Ectodermal cell (in vitro differentiated cells): ENCODE measurements around the gene QPRT.
A peak's percentile ranks its signal among the peaks of the same experiment; 100 is the strongest.

ENCODE experiments used
- H3K27ac ChIP-seq: 2 replicates; pipeline ENCODE4 v1.7.0; 2013; ENCODE audit warnings: mild to moderate bottlenecking, low read depth, low read length; ENCODE audit not compliant: insufficient read depth, poor library complexity, severe bottlenecking
- H3K27me3 ChIP-seq: 2 replicates; pipeline ENCODE4 v1.7.0; 2013; ENCODE audit warnings: mild to moderate bottlenecking, low read length; ENCODE audit not compliant: insufficient read depth, control insufficient read depth, poor library complexity, severe bottlenecking
- H3K36me3 ChIP-seq: one replicate; pipeline ENCODE4 v1.7.0; 2013; ENCODE audit warnings: low read length; ENCODE audit not compliant: control insufficient read depth, insufficient read depth
- H3K4me1 ChIP-seq: one replicate; pipeline ENCODE4 v1.7.0; 2013; ENCODE audit warnings: low read length; ENCODE audit not compliant: control insufficient read depth, insufficient read depth
- H3K4me3 ChIP-seq: 2 replicates; pipeline ENCODE4 v1.7.0; 2013; ENCODE audit warnings: low read depth, low read length, control low read depth; ENCODE audit not compliant: insufficient read depth
- H3K9me3 ChIP-seq: 2 replicates; pipeline ENCODE4 v1.7.0; 2013; ENCODE audit warnings: mild to moderate bottlenecking, low read length, moderate library complexity; ENCODE audit not compliant: control insufficient read depth
- WGBS, 2 experiments: methylation state at CpG; one replicate each; pipeline ENCODE4 v1.1.7; 2013; ENCODE audit warnings: missing lambda C conversion rate in 2 of 2; 5-methylcytosine and 5-hydroxymethylcytosine counted together

The QPRT gene

DNA sequence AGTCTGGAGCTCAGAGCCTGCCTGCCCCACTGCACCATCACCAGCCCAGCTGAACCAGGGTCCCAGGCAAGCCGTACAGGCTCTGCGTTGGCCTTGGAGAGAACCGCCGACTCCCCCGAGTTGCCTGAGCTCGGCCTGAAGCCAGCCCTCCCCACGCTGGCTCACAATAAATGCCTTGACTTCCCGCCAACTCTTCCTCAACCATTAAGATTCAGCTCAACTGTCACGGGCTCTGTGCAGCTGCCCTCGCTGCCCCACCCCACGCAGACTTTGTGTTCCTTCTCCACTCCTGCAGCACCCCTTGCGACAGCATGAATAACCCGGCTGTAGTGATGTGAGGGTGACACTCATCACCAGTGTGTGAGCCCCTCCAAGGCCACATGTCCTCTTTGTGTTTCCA lies 4.8 kb upstream of the QPRT start:
- 82 to 83% methylated on average over 13 of the region's 13 CpGs for WGBS, 2 experiments
- Histone ChIP-seq H3K4me1 (peaks cover 4% of the 10 kb centered on the region), H3K36me3 (no peaks in the 10 kb centered on the region), H3K4me3 (no peak overlapping the region), H3K27me3 (no peaks in the 10 kb centered on the region), H3K27ac (no peak overlapping the region), H3K9me3 (no peaks in the 10 kb centered on the region)

- Histone ChIP-seq H3K27ac (no peak overlapping the region), H3K4me1 (peaks cover 4% of the 10 kb centered on the region), H3K27me3 (no peaks in the 10 kb centered on the region), H3K9me3 (no peaks in the 10 kb centered on the region), H3K36me3 (no peaks in the 10 kb centered on the region), H3K4me3 (no peak overlapping the region)
- WGBS, 2 experiments: 52 to 56% methylated on average over 3 of the region's 3 CpGs
These were observed 3.0 kb upstream of the QPRT start for GRCh38 chr16:29675811-29676643.

GRCh38 chr16:29676989-29677785 lies 1.8 kb upstream of the QPRT start:
- H3K4me1 ChIP-seq: peaks cover 4% of the 10 kb centered on the region
- no peak overlapping the region for H3K4me3 ChIP-seq
- no peaks in the 10 kb centered on the region for H3K36me3 ChIP-seq
- H3K9me3 ChIP-seq: no peaks in the 10 kb centered on the region
- 96% methylated on average over 23 of the region's 23 CpGs for WGBS, 2 experiments
- H3K27ac ChIP-seq: no peak overlapping the region
- H3K27me3 ChIP-seq: no peaks in the 10 kb centered on the region

DNA sequence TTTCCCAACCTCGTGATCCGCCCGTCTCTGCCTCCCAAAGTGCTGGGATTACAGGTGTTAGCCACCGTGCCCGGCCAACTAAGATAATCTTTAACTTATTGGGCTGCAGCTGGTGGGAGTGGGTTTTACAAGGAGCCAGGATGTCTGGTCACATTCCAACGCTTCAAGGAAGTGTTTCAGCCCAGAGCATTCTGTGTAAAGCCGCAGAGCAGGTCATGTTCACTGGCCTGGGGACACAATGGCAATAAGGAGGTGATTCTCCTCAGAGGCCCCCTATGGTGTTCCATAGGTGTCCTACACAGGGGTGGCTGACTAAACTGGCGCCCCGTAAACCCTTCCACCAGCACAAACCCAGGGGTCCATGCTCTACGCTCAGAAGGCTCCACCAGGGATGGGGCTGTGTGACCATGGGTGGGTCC lies 1.2 kb downstream of the QPRT start:
- peak overlapping the region; percentile 33 for H3K27ac ChIP-seq
- no peaks in the 10 kb centered on the region for H3K27me3 ChIP-seq
- H3K36me3 ChIP-seq: no peaks in the 10 kb centered on the region
- peaks cover 4% of the 10 kb centered on the region for H3K4me1 ChIP-seq
- WGBS, 2 experiments: 87 to 90% methylated on average over 10 of the region's 10 CpGs
- H3K9me3 ChIP-seq: no peaks in the 10 kb centered on the region
- H3K4me3 ChIP-seq: peak overlapping the region; percentile 54

DNA sequence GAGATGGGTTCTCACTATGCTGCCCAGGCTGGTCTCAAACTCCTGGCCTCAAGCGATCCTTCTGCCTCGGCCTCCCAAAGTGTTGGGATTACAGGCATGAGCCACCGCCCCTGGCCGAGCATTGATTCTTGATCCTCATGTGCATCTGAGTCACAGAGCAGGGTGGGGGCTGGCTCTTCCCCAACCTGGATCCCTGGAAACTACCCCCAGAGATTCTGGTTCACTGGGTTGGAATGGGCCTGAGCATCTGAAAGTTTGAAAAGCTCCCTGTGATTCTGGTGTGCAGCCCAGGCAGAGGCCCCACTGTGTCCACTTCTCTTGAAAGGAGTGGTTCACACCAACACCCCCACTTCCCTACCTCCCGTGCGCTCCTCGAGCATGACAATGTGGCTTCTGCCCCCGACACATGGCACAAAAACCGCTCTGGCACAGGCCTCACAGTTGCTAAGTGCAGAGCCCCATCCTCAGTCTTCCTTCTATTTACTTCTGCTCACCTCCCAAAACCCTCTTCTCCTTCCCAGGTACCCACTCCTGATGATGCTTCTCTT lies 4.6 kb downstream of the QPRT start:
- H3K9me3 ChIP-seq: no peaks in the 10 kb centered on the region
- H3K4me1 ChIP-seq: peaks cover 2% of the 10 kb centered on the region
- no peak overlapping the region for H3K4me3 ChIP-seq
- no peaks in the 10 kb centered on the region for H3K27me3 ChIP-seq
- peaks cover 4% of the 10 kb centered on the region for H3K36me3 ChIP-seq
- H3K27ac ChIP-seq: no peak overlapping the region
- 92 to 95% methylated on average over 9 of the region's 9 CpGs for WGBS, 2 experiments

GRCh38 chr16:29684679-29685078 lies 5.7 kb downstream of the QPRT start:
- 89 to 91% methylated on average over 10 of the region's 10 CpGs for WGBS, 2 experiments

DNA sequence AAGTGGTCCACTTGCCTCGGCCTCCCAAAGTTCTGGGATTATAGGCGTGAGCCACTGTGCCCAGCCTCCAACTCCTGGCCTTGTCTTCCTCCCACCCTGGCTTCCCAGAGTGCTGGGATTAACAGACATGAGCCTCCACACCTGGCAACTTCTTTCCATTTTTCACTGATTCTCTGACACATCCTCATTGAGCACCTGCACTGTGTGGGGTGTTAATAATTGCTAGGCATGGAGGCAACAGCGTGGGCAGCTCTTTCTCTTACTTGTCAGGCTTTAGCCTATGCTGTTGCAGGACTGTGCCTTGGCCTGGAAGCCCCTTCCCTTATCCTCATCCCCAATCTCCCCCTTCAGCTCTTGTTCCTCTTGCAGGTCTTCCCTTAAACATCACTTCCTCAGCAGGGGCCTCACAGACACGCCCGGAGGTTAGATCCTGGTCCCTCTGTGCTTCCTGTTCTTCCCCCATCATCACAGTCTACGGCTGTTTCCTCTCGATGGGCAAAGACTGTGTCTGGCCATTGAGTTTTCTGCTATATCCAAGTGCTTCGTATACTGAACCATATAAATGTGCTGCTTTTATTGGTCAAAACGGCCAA lies 7.9 kb downstream of the QPRT start:
- Histone ChIP-seq H3K9me3 (no peaks in the 10 kb centered on the region), H3K4me3 (no peak overlapping the region), H3K27me3 (no peaks in the 10 kb centered on the region), H3K36me3 (peaks cover 4% of the 10 kb centered on the region), H3K4me1 (no peaks in the 10 kb centered on the region), H3K27ac (no peak overlapping the region)
- 89 to 92% methylated on average over 9 of the region's 9 CpGs for WGBS, 2 experiments

More at GRCh38 chr16:29684679-29685078, 5.7 kb downstream of the QPRT start:
- Histone ChIP-seq H3K4me1 (no peaks in the 10 kb centered on the region), H3K4me3 (no peak overlapping the region), H3K27me3 (no peaks in the 10 kb centered on the region), H3K9me3 (no peaks in the 10 kb centered on the region), H3K36me3 (peaks cover 4% of the 10 kb centered on the region), H3K27ac (no peak overlapping the region)

GRCh38 chr16:29687755-29688154 lies 8.8 kb downstream of the QPRT start:
- no peaks in the 10 kb centered on the region for H3K4me1 ChIP-seq
- no peak overlapping the region for H3K4me3 ChIP-seq
- 80 to 93% methylated on average over 2 of the region's 2 CpGs for WGBS, 2 experiments
- H3K9me3 ChIP-seq: no peaks in the 10 kb centered on the region
- H3K36me3 ChIP-seq: peaks cover 4% of the 10 kb centered on the region
- H3K27me3 ChIP-seq: no peaks in the 10 kb centered on the region
- H3K27ac ChIP-seq: no peak overlapping the region

DNA sequence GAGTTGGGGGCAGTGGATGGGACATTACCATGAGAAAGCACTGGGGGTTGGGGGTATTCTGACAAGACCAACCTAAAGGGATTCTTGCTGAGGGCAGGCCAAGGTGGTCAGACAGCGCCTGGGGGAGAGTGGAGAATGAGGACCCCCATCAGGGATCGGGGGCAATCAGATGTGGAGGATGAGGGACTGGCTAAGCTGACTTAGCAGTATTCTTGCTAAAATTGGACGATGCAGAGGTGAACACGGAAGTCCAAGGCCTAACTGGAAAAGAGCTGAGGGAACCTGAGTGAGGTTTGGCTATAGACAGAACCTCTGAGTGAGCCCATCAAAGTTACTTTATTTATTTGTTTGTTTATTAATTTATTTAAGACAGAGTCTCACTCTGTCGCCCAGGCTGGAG lies 9.2 kb downstream of the QPRT start:
- no peak overlapping the region for H3K4me3 ChIP-seq
- WGBS, 2 experiments: 87 to 90% methylated on average over 5 of the region's 5 CpGs

More for the DNA sequence above, 9.2 kb downstream of the QPRT start:
- peaks cover 4% of the 10 kb centered on the region for H3K36me3 ChIP-seq
- no peaks in the 10 kb centered on the region for H3K4me1 ChIP-seq
- no peaks in the 10 kb centered on the region for H3K27me3 ChIP-seq
- no peaks in the 10 kb centered on the region for H3K9me3 ChIP-seq
- no peak overlapping the region for H3K27ac ChIP-seq
